ENCODE data around the gene DBH.
"Not testable (repeated sequence)": the region's sequence is repeated elsewhere in the genome, so short reads cannot be mapped to it uniquely, and the experiment has no call there.

DBH gene

GRCh38 chr9:133670466-133670865 lies 34.3 kb downstream of the DBH start:
- no peak for DNase-seq

- no peak for DNase-seq
Observed at GRCh38 chr9:133671371-133671770, 35.2 kb downstream of the DBH start.

GRCh38 chr9:133672503-133673257 lies 36.5 kb downstream of the DBH start:
- no peak for DNase-seq

- no peak for DNase-seq
Observed at GRCh38 chr9:133673258-133673655, 37.1 kb downstream of the DBH start.

GRCh38 chr9:133674091-133674490 lies 37.9 kb downstream of the DBH start:
- DNase-seq = no peak

- not testable (repeated sequence) for DNase-seq
Observed at GRCh38 chr9:133675796-133676195, 39.6 kb downstream of the DBH start.

GRCh38 chr9:133676450-133676849 lies 40.3 kb downstream of the DBH start:
- DNase-seq = no peak

GRCh38 chr9:133677126-133678010 lies 41.2 kb downstream of the DBH start:
- no peak for DNase-seq

GRCh38 chr9:133679056-133679455 lies 42.9 kb downstream of the DBH start:
- no peak for DNase-seq

GRCh38 chr9:133679466-133680061 lies 43.4 kb downstream of the DBH start:
- DNase-seq = no peak

GRCh38 chr9:133680250-133680975 lies 44.2 kb downstream of the DBH start:
- DNase-seq = no peak

- DNase-seq = no peak
Observed at GRCh38 chr9:133680976-133681657, 45.0 kb downstream of the DBH start.

GRCh38 chr9:133681658-133682306 lies 45.6 kb downstream of the DBH start:
- no peak for DNase-seq

- no peak for DNase-seq
Observed at GRCh38 chr9:133682818-133683585, 46.8 kb downstream of the DBH start.

GRCh38 chr9:133683586-133684120 lies 47.5 kb downstream of the DBH start:
- DNase-seq = no peak

GRCh38 chr9:133684121-133684935 lies 48.2 kb downstream of the DBH start:
- DNase-seq = no peak

GRCh38 chr9:133684936-133685361 lies 48.8 kb downstream of the DBH start:
- DNase-seq = no peak

- DNase-seq = no peak
Observed at GRCh38 chr9:133685653-133686609, 49.8 kb downstream of the DBH start.
